ENCODE data around the gene AKAP8L.

AKAP8L gene

DNA sequence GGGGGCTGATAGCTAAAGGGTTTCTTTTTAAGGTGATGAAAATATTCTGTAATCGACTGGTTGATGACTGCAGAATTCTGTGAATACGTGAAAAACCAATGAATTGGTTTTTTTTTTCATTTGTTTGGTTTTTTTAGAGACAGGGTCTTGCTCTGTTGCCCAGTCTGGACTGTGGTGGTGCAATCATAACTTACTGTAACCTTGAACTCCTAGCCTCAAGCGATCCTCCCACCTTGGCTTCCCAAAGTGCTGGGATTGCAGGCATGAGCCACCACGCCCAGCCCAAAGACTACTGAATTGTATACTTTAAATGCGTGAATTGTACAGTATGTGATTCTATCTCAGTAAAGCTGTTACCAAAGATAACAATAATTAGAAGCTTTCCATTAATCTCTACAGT, 24.4 kb downstream of the AKAP8L start:
- Histone ChIP-seq H3K9me2 (replicated peaks; ENCODE audit: low read depth, low read length) (no peaks in the 10 kb centered on the region), H3K27me3 (ENCODE audit: insufficient read depth, low read length, poor library complexity, severe bottlenecking) (no peaks in the 10 kb centered on the region), H2AFZ (ENCODE audit: low read length) (no peak overlapping the region), H3K9ac (ENCODE audit: low read depth, low read length, poor library complexity, severe bottlenecking) (no peak overlapping the region), H4K20me1 (ENCODE audit: insufficient read depth, low read length, poor library complexity, severe bottlenecking) (peaks cover 8% of the 10 kb centered on the region), H3F3A (ENCODE audit: low read depth) (no peaks in the 10 kb centered on the region), H3K4me3 (ENCODE audit: low read length, poor library complexity, severe bottlenecking) (no peak overlapping the region), H3K79me2 (ENCODE audit: insufficient read depth, low read length) (peaks cover 11% of the 10 kb centered on the region; the same call in 1 of the 2 replicates), H3K4me2 (ENCODE audit: low read depth, low read length, poor library complexity, severe bottlenecking) (no peak overlapping the region), H3K36me3 (ENCODE audit: insufficient read depth, low read length) (peaks cover 72% of the 10 kb centered on the region), H3K9me3 (ENCODE audit: insufficient read depth, low read depth, low read length) (no peaks in the 10 kb centered on the region), H3K4me1 (ENCODE audit: insufficient read depth, low read length, poor library complexity, severe bottlenecking) (no peaks in the 10 kb centered on the region)
- TF ChIP-seq EZH2phosphoT487 (IDR thresholded peaks at IDR 0.05; ENCODE audit: borderline replicate concordance) (no peak), CTCF (conservative IDR thresholded peaks at IDR 0.05; ENCODE audit: low read length) (no peak)

DNA sequence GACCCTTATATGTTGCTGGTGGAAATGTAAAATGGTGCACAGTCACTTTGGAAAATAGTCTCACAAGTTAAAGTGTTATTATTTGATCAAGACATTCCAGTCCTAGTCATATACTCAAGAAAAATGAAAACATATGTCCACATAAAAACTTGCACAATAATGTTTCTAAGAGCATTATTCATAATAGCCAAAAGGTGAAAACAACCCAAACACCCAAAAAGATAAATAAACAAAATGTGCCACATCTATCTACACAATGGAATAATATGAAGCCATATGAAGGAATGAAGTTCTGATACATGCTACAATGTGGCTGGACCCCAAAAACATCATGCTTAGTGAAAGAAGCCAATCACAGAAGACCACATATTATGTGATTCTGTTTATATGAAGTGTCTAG, 24.8 kb downstream of the AKAP8L start:
- TF ChIP-seq CTCF (conservative IDR thresholded peaks at IDR 0.05; ENCODE audit: low read length) = no peak
- no peak for TF ChIP-seq EZH2phosphoT487 (IDR thresholded peaks at IDR 0.05; ENCODE audit: borderline replicate concordance)
- H3K79me2 ChIP-seq (ENCODE audit: insufficient read depth, low read length) = peaks cover 15% of the 10 kb centered on the region; the same call in 1 of the 2 replicates
- H3K36me3 ChIP-seq (ENCODE audit: insufficient read depth, low read length) = peaks cover 67% of the 10 kb centered on the region

GRCh38 chr19:15390814-15391213, 28.0 kb downstream of the AKAP8L start:
- Histone ChIP-seq H3K9me3 (ENCODE audit: insufficient read depth, low read depth, low read length) (no peaks in the 10 kb centered on the region), H3K27me3 (ENCODE audit: insufficient read depth, low read length, poor library complexity, severe bottlenecking) (no peaks in the 10 kb centered on the region), H3K4me1 (ENCODE audit: insufficient read depth, low read length, poor library complexity, severe bottlenecking) (no peaks in the 10 kb centered on the region), H3K4me3 (ENCODE audit: low read length, poor library complexity, severe bottlenecking) (no peak overlapping the region), H3K9me2 (replicated peaks; ENCODE audit: low read depth, low read length) (no peaks in the 10 kb centered on the region), H2AFZ (ENCODE audit: low read length) (no peak overlapping the region), H3K36me3 (ENCODE audit: insufficient read depth, low read length) (peaks cover 55% of the 10 kb centered on the region; the same call in 1 of the 2 replicates), H4K20me1 (ENCODE audit: insufficient read depth, low read length, poor library complexity, severe bottlenecking) (peaks cover 12% of the 10 kb centered on the region), H3K79me2 (ENCODE audit: insufficient read depth, low read length) (peaks cover 30% of the 10 kb centered on the region), H3K9ac (ENCODE audit: low read depth, low read length, poor library complexity, severe bottlenecking) (no peak overlapping the region), H3F3A (ENCODE audit: low read depth) (no peaks in the 10 kb centered on the region), H3K4me2 (ENCODE audit: low read depth, low read length, poor library complexity, severe bottlenecking) (no peak overlapping the region)
- TF ChIP-seq CTCF (conservative IDR thresholded peaks at IDR 0.05; ENCODE audit: low read length) (no peak), EZH2phosphoT487 (IDR thresholded peaks at IDR 0.05; ENCODE audit: borderline replicate concordance) (no peak)

More for the DNA sequence above, 24.8 kb downstream of the AKAP8L start:
- no peaks in the 10 kb centered on the region for H3K9me2 ChIP-seq (replicated peaks; ENCODE audit: low read depth, low read length)
- no peak overlapping the region for H3K4me2 ChIP-seq (ENCODE audit: low read depth, low read length, poor library complexity, severe bottlenecking)
- H3K4me1 ChIP-seq (ENCODE audit: insufficient read depth, low read length, poor library complexity, severe bottlenecking) = no peaks in the 10 kb centered on the region
- peaks cover 8% of the 10 kb centered on the region for H4K20me1 ChIP-seq (ENCODE audit: insufficient read depth, low read length, poor library complexity, severe bottlenecking)
- H3K27me3 ChIP-seq (ENCODE audit: insufficient read depth, low read length, poor library complexity, severe bottlenecking) = no peaks in the 10 kb centered on the region
- no peaks in the 10 kb centered on the region for H3K9me3 ChIP-seq (ENCODE audit: insufficient read depth, low read depth, low read length)
- no peak overlapping the region for H3K4me3 ChIP-seq (ENCODE audit: low read length, poor library complexity, severe bottlenecking)
- H2AFZ ChIP-seq (ENCODE audit: low read length) = no peak overlapping the region
- H3F3A ChIP-seq (ENCODE audit: low read depth) = no peaks in the 10 kb centered on the region
- no peak overlapping the region for H3K9ac ChIP-seq (ENCODE audit: low read depth, low read length, poor library complexity, severe bottlenecking)

Data from Loucy (cell line).